Epidermal melanocyte (primary cell): ENCODE results near the gene DBNL.
A peak's percentile ranks its signal among the peaks of the same experiment; 100 is the strongest.
"Not testable (repeated sequence)": the region's sequence is repeated elsewhere in the genome, so short reads cannot be mapped to it uniquely, and the experiment has no call there.

Experiments used
- DNase-seq: peaks from one replicate; pipeline ENCODE4 v3.0.0; 2011; ENCODE audit warnings: low spot score; ENCODE audit not compliant: insufficient read length

DBNL gene

GRCh38 chr7:44044315-44045225 lies at the start of gene DBNL:
TSS of gene DBNL (plus strand) at chr7:44044702. CDS start at chr7:44044738, 36 bp downstream.
- peak; percentile 93 for DNase-seq

GRCh38 chr7:43997532-43997931 lies 47.0 kb upstream of the DBNL start, which contains the start of gene SPDYE1:
TSS of gene SPDYE1 (plus strand) at chr7:43997897. CDS start at chr7:43999950, 2,053 bp downstream.
- DNase-seq = not testable (repeated sequence)

- DNase-seq = not testable (repeated sequence)
Observed at GRCh38 chr7:44012081-44012480, 32.4 kb upstream of the DBNL start.

GRCh38 chr7:44015090-44015489 lies 29.4 kb upstream of the DBNL start:
- DNase-seq = not testable (repeated sequence)

- peak; percentile 98 for DNase-seq
Observed at GRCh38 chr7:44018857-44019807, 25.4 kb upstream of the DBNL start.

GRCh38 chr7:44019825-44020224 lies 24.7 kb upstream of the DBNL start:
- DNase-seq = not testable (repeated sequence)

GRCh38 chr7:44022069-44022468 lies 22.4 kb upstream of the DBNL start:
- DNase-seq = not testable (repeated sequence)

- DNase-seq = not testable (repeated sequence)
Observed at GRCh38 chr7:44022796-44023467, 21.6 kb upstream of the DBNL start.

- not testable (repeated sequence) for DNase-seq
Observed at GRCh38 chr7:44029433-44029832, 15.1 kb upstream of the DBNL start.

GRCh38 chr7:44030029-44030428 lies 14.5 kb upstream of the DBNL start:
- not testable (repeated sequence) for DNase-seq

- DNase-seq = not testable (repeated sequence)
Observed at GRCh38 chr7:44031319-44031718, 13.2 kb upstream of the DBNL start.

- DNase-seq = not testable (repeated sequence)
Observed at GRCh38 chr7:44032031-44032430, 12.5 kb upstream of the DBNL start.

GRCh38 chr7:44033971-44034844 lies 10.3 kb upstream of the DBNL start:
- DNase-seq = not testable (repeated sequence)

- not testable (repeated sequence) for DNase-seq
Observed at GRCh38 chr7:44036364-44036763, 8.1 kb upstream of the DBNL start.

- DNase-seq = not testable (repeated sequence)
Observed at GRCh38 chr7:44037951-44038350, 6.6 kb upstream of the DBNL start.

GRCh38 chr7:44038553-44038952 lies 5.9 kb upstream of the DBNL start:
- DNase-seq = not testable (repeated sequence)

- peak; percentile 54 for DNase-seq
Observed at GRCh38 chr7:44038961-44039558, 5.4 kb upstream of the DBNL start.

- DNase-seq = not testable (repeated sequence)
Observed at GRCh38 chr7:44039800-44040492, 4.6 kb upstream of the DBNL start.

GRCh38 chr7:44040493-44040891 lies 4.0 kb upstream of the DBNL start:
- not testable (repeated sequence) for DNase-seq
